MM.1S (cell line): ENCODE results near the gene METTL1.

ENCODE experiments used
- DNase-seq: peaks from one replicate; pipeline ENCODE4 v3.0.0-alpha.2; 2015
- H2AFZ ChIP-seq: fragments of 300-600 bp; sonication (generic); 2 replicates; pipeline ENCODE4 v1.6.0; 2016; ENCODE audit warnings: antibody characterized with exemption, low read length
- H3F3A ChIP-seq: fragments of 300-600 bp; sonication (generic); 2 replicates; pipeline ENCODE4 v1.6.1; 2016; ENCODE audit warnings: mild to moderate bottlenecking, antibody characterized with exemption, low read length, moderate library complexity, mixed read lengths; ENCODE audit not compliant: insufficient read depth
- H3K27ac ChIP-seq: fragments of 300-600 bp; sonication (generic); 2 replicates; pipeline ENCODE4 v1.5.1; 2016; ENCODE audit warnings: mild to moderate bottlenecking, low read length
- H3K27me3 ChIP-seq: fragments of 300-600 bp; sonication (generic); replicated peaks from 2 replicates; pipeline ENCODE4 v1.6.0; 2016; ENCODE audit warnings: low read length; ENCODE audit not compliant: insufficient read depth
- H3K36me3 ChIP-seq: fragments of 300-600 bp; sonication (generic); replicated peaks from 2 replicates; pipeline ENCODE4 v1.6.1; 2016; ENCODE audit warnings: mild to moderate bottlenecking, low read length, mixed read lengths; ENCODE audit not compliant: insufficient read depth
- H3K4me1 ChIP-seq: fragments of 300-600 bp; sonication (generic); 2 replicates; pipeline ENCODE4 v1.6.1; 2016; ENCODE audit warnings: low read length, mixed read lengths
- H3K4me2 ChIP-seq: fragments of 300-600 bp; sonication (generic); 2 replicates; pipeline ENCODE4 v1.6.0; 2016; ENCODE audit warnings: low read depth, low read length
- H3K4me3 ChIP-seq: fragments of 300-600 bp; sonication (generic); 2 replicates; pipeline ENCODE4 v1.5.1; 2016; ENCODE audit warnings: low read length, mixed read lengths
- H3K79me2 ChIP-seq: fragments of 300-600 bp; sonication (generic); 2 replicates; pipeline ENCODE4 v1.6.1; 2016; ENCODE audit warnings: mixed run types, low read length, mixed read lengths
- H3K9ac ChIP-seq: fragments of 300-600 bp; sonication (generic); 2 replicates; pipeline ENCODE4 v1.6.1; 2016; ENCODE audit warnings: low read length, mixed read lengths
- H3K9me2 ChIP-seq: fragments of 300-600 bp; sonication (generic); replicated peaks from 2 replicates; pipeline ENCODE4 v1.6.1; 2016; ENCODE audit warnings: mild to moderate bottlenecking, low read length, mixed read lengths; ENCODE audit not compliant: insufficient read depth
- H3K9me3 ChIP-seq: fragments of 300-600 bp; sonication (generic); replicated peaks from 2 replicates; pipeline ENCODE4 v1.6.1; 2016; ENCODE audit warnings: mild to moderate bottlenecking, low read length, mixed read lengths; ENCODE audit not compliant: insufficient read depth
- H4K20me1 ChIP-seq: fragments of 300-600 bp; sonication (generic); 2 replicates; pipeline ENCODE4 v1.6.1; 2016; ENCODE audit warnings: mild to moderate bottlenecking, low read length, moderate library complexity, mixed read lengths; ENCODE audit not compliant: insufficient read depth
- CTCF ChIP-seq: fragments of 300-600 bp; sonication (generic); IDR thresholded peaks from 2 replicates; pipeline ENCODE4 v1.5.1; 2016; ENCODE audit warnings: antibody characterized with exemption, low read length, mixed read lengths
- EZH2 ChIP-seq: fragments of 300-600 bp; sonication (generic); optimal IDR thresholded peaks from 2 replicates; pipeline ENCODE3; 2017; ENCODE audit warnings: low read depth, mild to moderate bottlenecking, antibody characterized with exemption, low read length, mixed read lengths
- EZH2phosphoT487 ChIP-seq: fragments of 300-600 bp; sonication (generic); IDR thresholded peaks from 2 replicates; pipeline ENCODE4 v1.6.1; 2018; ENCODE audit warnings: antibody characterized with exemption, low read length

Gene METTL1

GRCh38 chr12:57743769-57744168 lies 28.1 kb downstream of the METTL1 start:
- Histone ChIP-seq H4K20me1 (no peaks in the 10 kb centered on the region; the same call in 1 of the 2 replicates), H3K27ac (peak overlapping the region; percentile 75; the same call in 1 of the 2 replicates), H3K9me3 (no peaks in the 10 kb centered on the region), H3K4me3 (peak overlapping the region; percentile 82), H3K36me3 (0 out of 2 replicates have a peak, but pooled peaks cover 3% of the 10 kb centered on the region), H3F3A (peaks cover 42% of the 10 kb centered on the region), H2AFZ (peak overlapping the region; percentile 56), H3K27me3 (no peaks in the 10 kb centered on the region), H3K4me2 (peak overlapping the region; percentile 34), H3K9me2 (no peaks in the 10 kb centered on the region), H3K9ac (peak overlapping the region; percentile 87; the same call in 1 of the 2 replicates), H3K79me2 (peaks cover 43% of the 10 kb centered on the region), H3K4me1 (peaks cover 28% of the 10 kb centered on the region)
- DNase-seq, result no peak
- TF ChIP-seq CTCF (no peak), EZH2 (no peak), EZH2phosphoT487 (no peak)

GRCh38 chr12:57741844-57742738 lies 29.8 kb downstream of the METTL1 start:
- peaks cover 28% of the 10 kb centered on the region for H3K4me1 ChIP-seq
- H3K9ac ChIP-seq, result peak overlapping the region; percentile 76
- peaks cover 32% of the 10 kb centered on the region for H3F3A ChIP-seq
- H4K20me1 ChIP-seq, result no peaks in the 10 kb centered on the region; the same call in 1 of the 2 replicates
- H3K4me2 ChIP-seq, result peak overlapping the region; percentile 72
- 0 out of 2 replicates have a peak, but pooled peaks cover 2% of the 10 kb centered on the region for H3K36me3 ChIP-seq
- peak overlapping the region; percentile 73 for H2AFZ ChIP-seq
- H3K79me2 ChIP-seq, result peaks cover 42% of the 10 kb centered on the region
- H3K27me3 ChIP-seq, result no peaks in the 10 kb centered on the region
- H3K4me3 ChIP-seq, result peak overlapping the region; percentile 80
- no peaks in the 10 kb centered on the region for H3K9me3 ChIP-seq
- peak; percentile 82 for DNase-seq
- peak overlapping the region; percentile 46; the same call in 1 of the 2 replicates for H3K27ac ChIP-seq
- TF ChIP-seq CTCF (peak; percentile 70), EZH2 (no peak)
- no peaks in the 10 kb centered on the region for H3K9me2 ChIP-seq

GRCh38 chr12:57741413-57741789 lies 30.5 kb downstream of the METTL1 start:
- Histone ChIP-seq H3K9me3 (no peaks in the 10 kb centered on the region), H3K27me3 (no peaks in the 10 kb centered on the region), H3K4me3 (peak overlapping the region; percentile 80), H2AFZ (0 out of 2 replicates have a peak overlapping the region, but pooled peaks have one; percentile 49), H3K9me2 (no peaks in the 10 kb centered on the region), H3K4me2 (peak overlapping the region; percentile 72), H3F3A (peaks cover 25% of the 10 kb centered on the region), H3K4me1 (peaks cover 28% of the 10 kb centered on the region), H3K9ac (peak overlapping the region; percentile 76), H3K27ac (peak overlapping the region; percentile 46; the same call in 1 of the 2 replicates), H4K20me1 (no peaks in the 10 kb centered on the region; the same call in 1 of the 2 replicates), H3K79me2 (peaks cover 45% of the 10 kb centered on the region), H3K36me3 (no peaks in the 10 kb centered on the region)
- TF ChIP-seq CTCF (no peak), EZH2phosphoT487 (no peak), EZH2 (no peak)
- DNase-seq, result no peak
